ENCODE measurements around the gene SLC34A1.

The SLC34A1 gene

GRCh38 chr5:177432143-177432838 is 48.1 kb downstream of the SLC34A1 start:
- no peak for DNase-seq (ENCODE audit: low spot score)

GRCh38 chr5:177432839-177433657 is 48.8 kb downstream of the SLC34A1 start:
- DNase-seq (ENCODE audit: low spot score) = no peak

- DNase-seq (ENCODE audit: low spot score) = no peak
These were observed 49.5 kb downstream of the SLC34A1 start for GRCh38 chr5:177433658-177434217.

GRCh38 chr5:177434437-177434836 is 50.2 kb downstream of the SLC34A1 start:
- no peak for DNase-seq (ENCODE audit: low spot score)

GRCh38 chr5:177434942-177435738 is 50.9 kb downstream of the SLC34A1 start:
- no peak for DNase-seq (ENCODE audit: low spot score)

GRCh38 chr5:177435847-177436536 is 51.8 kb downstream of the SLC34A1 start:
- DNase-seq (ENCODE audit: low spot score) = no peak

- DNase-seq (ENCODE audit: low spot score) = no peak
These were observed 53.4 kb downstream of the SLC34A1 start for GRCh38 chr5:177437623-177438022.

- no peak for DNase-seq (ENCODE audit: low spot score)
These were observed 54.2 kb downstream of the SLC34A1 start for GRCh38 chr5:177438468-177438867.

GRCh38 chr5:177439518-177440053 is 55.4 kb downstream of the SLC34A1 start:
- no peak for DNase-seq (ENCODE audit: low spot score)

- DNase-seq (ENCODE audit: low spot score) = no peak
These were observed 56.2 kb downstream of the SLC34A1 start for GRCh38 chr5:177440211-177440989.

GRCh38 chr5:177440990-177441780 is 57.0 kb downstream of the SLC34A1 start:
- no peak for DNase-seq (ENCODE audit: low spot score)

GRCh38 chr5:177442066-177442826 is 58.0 kb downstream of the SLC34A1 start:
- no peak for DNase-seq (ENCODE audit: low spot score)

- DNase-seq (ENCODE audit: low spot score) = no peak
These were observed 59.1 kb downstream of the SLC34A1 start for GRCh38 chr5:177443144-177443983.

- no peak for DNase-seq (ENCODE audit: low spot score)
These were observed 60.1 kb downstream of the SLC34A1 start for GRCh38 chr5:177444106-177445051.

- DNase-seq (ENCODE audit: low spot score) = no peak
These were observed 61.0 kb downstream of the SLC34A1 start for GRCh38 chr5:177445052-177445916.

- no peak for DNase-seq (ENCODE audit: low spot score)
These were observed 61.6 kb downstream of the SLC34A1 start for GRCh38 chr5:177445917-177446199.

Data from cerebellar cortex (tissue), 1 donor.